HG03159 (cell line): ENCODE data around the gene RASSF4.

Experiments
- ATAC-seq: cut with Tn5 transposase; IDR thresholded peaks from one replicate; pipeline ENCODE4 v1.9.1; 2021; ENCODE audit warnings: mild to moderate bottlenecking, moderate library complexity; ENCODE audit not compliant: unreplicated experiment

RASSF4 gene

GRCh38 chr10:44959247-44960087, at the start of gene RASSF4:
Gene RASSF4 (plus strand): TSS chr10:44959802. CDS start chr10:44970203, 10,401 bp downstream.
- peak; percentile 97 for ATAC-seq

- no peak for ATAC-seq
These were observed 49.7 kb upstream of the RASSF4 start for GRCh38 chr10:44909910-44910309.

- ATAC-seq, result no peak
These were observed 49.0 kb upstream of the RASSF4 start for GRCh38 chr10:44910602-44911001.

GRCh38 chr10:44911081-44911540, 48.5 kb upstream of the RASSF4 start, which contains the start of gene TMEM72:
Gene TMEM72 (plus strand): TSS chr10:44911337. CDS start chr10:44911513, 176 bp downstream.
- no peak for ATAC-seq

- no peak for ATAC-seq
These were observed 47.7 kb upstream of the RASSF4 start for GRCh38 chr10:44911951-44912350.

GRCh38 chr10:44913350-44914081, 46.1 kb upstream of the RASSF4 start:
- no peak for ATAC-seq

GRCh38 chr10:44914891-44915290, 44.7 kb upstream of the RASSF4 start:
- no peak for ATAC-seq

- no peak for ATAC-seq
These were observed 43.2 kb upstream of the RASSF4 start for GRCh38 chr10:44916429-44916828.

GRCh38 chr10:44917848-44918247, 41.8 kb upstream of the RASSF4 start:
- no peak for ATAC-seq

- no peak for ATAC-seq
These were observed 39.4 kb upstream of the RASSF4 start for GRCh38 chr10:44920252-44920651.

- no peak for ATAC-seq
These were observed 38.5 kb upstream of the RASSF4 start for GRCh38 chr10:44921061-44921460.

GRCh38 chr10:44921506-44921905, 38.1 kb upstream of the RASSF4 start:
- ATAC-seq, result no peak

- ATAC-seq, result no peak
These were observed 37.6 kb upstream of the RASSF4 start for GRCh38 chr10:44922021-44922420.

- no peak for ATAC-seq
These were observed 36.6 kb upstream of the RASSF4 start for GRCh38 chr10:44922796-44923545.

GRCh38 chr10:44923611-44924010, 36.0 kb upstream of the RASSF4 start:
- no peak for ATAC-seq

- ATAC-seq, result no peak
These were observed 35.2 kb upstream of the RASSF4 start for GRCh38 chr10:44924261-44925040.

- no peak for ATAC-seq
These were observed 34.4 kb upstream of the RASSF4 start for GRCh38 chr10:44925224-44925623.

GRCh38 chr10:44925811-44926750, 33.5 kb upstream of the RASSF4 start:
- ATAC-seq, result no peak

GRCh38 chr10:44926751-44927351, 32.8 kb upstream of the RASSF4 start:
- no peak for ATAC-seq
